ENCODE data around the gene DAB1.

DNA sequence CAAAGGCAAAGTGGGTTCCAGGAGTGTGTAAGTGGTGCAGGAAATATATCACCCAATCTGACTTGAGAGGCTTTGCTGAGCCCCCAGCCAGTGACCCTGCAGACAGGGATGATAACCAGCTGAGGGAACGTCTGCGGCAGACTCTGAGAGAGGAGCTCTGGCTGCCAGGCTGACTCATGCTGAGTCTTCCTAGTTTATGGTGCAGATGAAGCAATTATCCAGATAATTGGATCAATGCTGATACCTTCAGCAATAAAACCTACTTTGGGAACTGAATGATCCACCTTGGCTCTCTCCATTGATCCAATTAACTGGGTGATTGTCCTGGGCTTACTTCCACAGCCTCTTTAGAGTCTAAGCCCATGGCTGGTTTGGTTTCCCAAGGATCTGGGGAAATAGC lies 465.3 kb downstream of the DAB1 start:
- TF ChIP-seq NRF1 (conservative IDR thresholded peaks at IDR 0.05; ENCODE audit: low read depth, low read length) (no peak), CREB1 (IDR thresholded peaks at IDR 0.05; ENCODE audit: low read depth) (no peak), RELA (IDR thresholded peaks at IDR 0.05; ENCODE audit: borderline replicate concordance, partially characterized antibody) (no peak), IRF3 (IDR thresholded peaks at IDR 0.05) (no peak), ASH2L (IDR thresholded peaks at IDR 0.05; ENCODE audit: borderline replicate concordance, low read depth) (no peak)
- TF ChIP-seq, protein P1, sequence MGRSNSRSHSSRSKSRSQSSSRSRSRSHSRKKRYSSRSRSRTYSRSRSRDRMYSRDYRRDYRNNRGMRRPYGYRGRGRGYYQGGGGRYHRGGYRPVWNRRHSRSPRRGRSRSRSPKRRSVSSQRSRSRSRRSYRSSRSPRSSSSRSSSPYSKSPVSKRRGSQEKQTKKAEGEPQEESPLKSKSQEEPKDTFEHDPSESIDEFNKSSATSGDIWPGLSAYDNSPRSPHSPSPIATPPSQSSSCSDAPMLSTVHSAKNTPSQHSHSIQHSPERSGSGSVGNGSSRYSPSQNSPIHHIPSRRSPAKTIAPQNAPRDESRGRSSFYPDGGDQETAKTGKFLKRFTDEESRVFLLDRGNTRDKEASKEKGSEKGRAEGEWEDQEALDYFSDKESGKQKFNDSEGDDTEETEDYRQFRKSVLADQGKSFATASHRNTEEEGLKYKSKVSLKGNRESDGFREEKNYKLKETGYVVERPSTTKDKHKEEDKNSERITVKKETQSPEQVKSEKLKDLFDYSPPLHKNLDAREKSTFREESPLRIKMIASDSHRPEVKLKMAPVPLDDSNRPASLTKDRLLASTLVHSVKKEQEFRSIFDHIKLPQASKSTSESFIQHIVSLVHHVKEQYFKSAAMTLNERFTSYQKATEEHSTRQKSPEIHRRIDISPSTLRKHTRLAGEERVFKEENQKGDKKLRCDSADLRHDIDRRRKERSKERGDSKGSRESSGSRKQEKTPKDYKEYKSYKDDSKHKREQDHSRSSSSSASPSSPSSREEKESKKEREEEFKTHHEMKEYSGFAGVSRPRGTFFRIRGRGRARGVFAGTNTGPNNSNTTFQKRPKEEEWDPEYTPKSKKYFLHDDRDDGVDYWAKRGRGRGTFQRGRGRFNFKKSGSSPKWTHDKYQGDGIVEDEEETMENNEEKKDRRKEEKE (IDR thresholded peaks at IDR 0.05): no peak
